Coronary artery (tissue), 2 donors: Measurements from ENCODE around the gene S100A8.
"Not testable (repeated sequence)": the region's sequence is repeated elsewhere in the genome, so short reads cannot be mapped to it uniquely, and the experiment has no call there.

Source experiments
- DNase-seq: peaks from one replicate; pipeline ENCODE4 v3.0.0-alpha.2; 2017; ENCODE audit warnings: low spot score
- H3K27ac ChIP-seq, 2 donors: fragments of 200-600 bp; sonication (generic); one replicate each; pipeline ENCODE4 v1.5.1; 2016 to 2019
- H3K4me3 ChIP-seq: fragments of 200-600 bp; sonication (generic); 2 replicates; pipeline ENCODE4 v1.5.1; 2016; ENCODE audit warnings: mild to moderate bottlenecking, moderate library complexity
- CTCF ChIP-seq: fragments of 200-600 bp; sonication (generic); IDR thresholded peaks from one replicate; pipeline ENCODE4 v1.5.1; 2019; ENCODE audit warnings: antibody characterized with exemption

S100A8 gene

GRCh38 chr1:153350321-153350957 is 40.4 kb downstream of the S100A8 start:
- H3K27ac ChIP-seq: no peak overlapping the region
- peak; percentile 7 for DNase-seq
- no peak overlapping the region for H3K4me3 ChIP-seq
- no peak for TF ChIP-seq CTCF

GRCh38 chr1:153349363-153350320 is 41.2 kb downstream of the S100A8 start:
- H3K4me3 ChIP-seq: no peak overlapping the region
- H3K27ac ChIP-seq: no peak overlapping the region
- DNase-seq: peak; percentile 36
- no peak for TF ChIP-seq CTCF

- TF ChIP-seq CTCF: no peak
- DNase-seq: peak; percentile 62
Observed at GRCh38 chr1:153348511-153349362, 42.1 kb downstream of the S100A8 start, which contains the start of gene PGLYRP4. Gene PGLYRP4, minus strand, starts transcription at chr1:153348841. Its CDS starts 909 bp downstream, at chr1:153347932.

GRCh38 chr1:153347856-153348255 is 43.0 kb downstream of the S100A8 start:
- H3K27ac ChIP-seq: no peak overlapping the region
- TF ChIP-seq CTCF: no peak
- DNase-seq: peak; percentile 54
- H3K4me3 ChIP-seq: no peak overlapping the region

More at GRCh38 chr1:153348511-153349362, 42.1 kb downstream of the S100A8 start, which contains the start of gene PGLYRP4:
- no peak within 1 kb of the TSS for H3K27ac ChIP-seq
- H3K4me3 ChIP-seq: no peak within 1 kb of the TSS

- not testable (repeated sequence) for H3K27ac ChIP-seq, H3K4me3 ChIP-seq
- DNase-seq: peak; percentile 22
Observed at GRCh38 chr1:153347049-153347448, 43.8 kb downstream of the S100A8 start.

GRCh38 chr1:153346077-153346723 is 44.7 kb downstream of the S100A8 start:
- Histone ChIP-seq H3K4me3 (no peak overlapping the region), H3K27ac (no peak overlapping the region)
- TF ChIP-seq CTCF: no peak
- DNase-seq: peak; percentile 12
